ENCODE results near the gene LDLRAD4.

Gene LDLRAD4

DNA sequence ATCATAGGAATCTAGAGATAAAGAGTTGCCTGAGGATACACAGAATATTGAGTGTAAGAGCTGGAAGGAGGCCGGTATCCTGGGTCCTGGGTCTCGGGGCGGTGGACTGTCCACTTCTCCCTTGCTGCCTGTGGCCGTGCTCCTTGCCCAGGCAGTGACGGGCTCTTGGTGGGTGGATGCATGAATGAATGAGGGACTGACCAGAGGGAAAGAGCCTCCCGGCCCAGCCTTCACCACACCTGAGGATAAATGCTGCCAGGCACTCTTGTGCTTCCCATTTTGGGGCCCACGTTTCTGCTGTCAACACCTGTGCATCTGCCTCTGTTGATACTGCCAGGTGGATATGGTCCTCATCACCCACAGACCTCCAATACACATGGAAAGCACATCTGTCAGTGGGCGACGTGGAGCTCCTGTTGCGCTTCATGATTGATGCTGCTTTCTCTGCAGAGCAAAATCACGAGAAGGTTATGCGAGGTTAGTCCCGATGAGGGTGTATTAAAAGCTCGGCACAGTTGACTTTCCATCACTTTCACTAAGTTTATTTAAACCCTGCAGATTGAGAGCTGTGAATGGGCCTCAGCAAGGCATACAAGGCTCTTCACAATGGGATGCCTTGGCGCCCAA lies 211.4 kb downstream of the LDLRAD4 start:
- TF ChIP-seq REST (IDR thresholded peaks at IDR 0.05; ENCODE audit: low read depth): no peak

DNA sequence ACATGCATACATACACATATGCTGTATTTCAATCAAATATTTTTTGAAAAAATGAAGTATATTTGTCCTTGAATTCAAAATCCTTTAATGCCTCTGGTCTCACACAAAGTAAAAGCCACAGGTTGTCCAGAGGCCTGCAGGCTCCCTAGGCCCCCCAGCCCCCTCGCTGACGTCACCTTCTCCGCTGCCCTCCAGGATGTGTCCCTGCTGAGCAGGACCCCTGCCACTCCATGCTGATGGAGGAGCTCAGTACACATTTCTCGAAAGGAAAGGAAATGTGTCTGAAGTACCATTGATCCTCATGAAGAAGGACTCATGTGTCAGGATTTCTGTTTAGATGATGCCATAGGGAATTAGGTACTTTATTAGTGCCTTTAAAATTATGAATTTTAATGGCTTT lies 212.1 kb downstream of the LDLRAD4 start:
- no peak for TF ChIP-seq FOXM1 (IDR thresholded peaks at IDR 0.05; ENCODE audit: borderline replicate concordance, low read depth)
- TF ChIP-seq TCF12 (IDR thresholded peaks at IDR 0.05; ENCODE audit: low read depth): no peak
- no peak for TF ChIP-seq RAD21 (IDR thresholded peaks at IDR 0.05; ENCODE audit: low read depth)
- TF ChIP-seq CREB1 (IDR thresholded peaks at IDR 0.05; ENCODE audit: low read depth): no peak
- TF ChIP-seq, protein P1, sequence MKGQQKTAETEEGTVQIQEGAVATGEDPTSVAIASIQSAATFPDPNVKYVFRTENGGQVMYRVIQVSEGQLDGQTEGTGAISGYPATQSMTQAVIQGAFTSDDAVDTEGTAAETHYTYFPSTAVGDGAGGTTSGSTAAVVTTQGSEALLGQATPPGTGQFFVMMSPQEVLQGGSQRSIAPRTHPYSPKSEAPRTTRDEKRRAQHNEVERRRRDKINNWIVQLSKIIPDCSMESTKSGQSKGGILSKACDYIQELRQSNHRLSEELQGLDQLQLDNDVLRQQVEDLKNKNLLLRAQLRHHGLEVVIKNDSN (IDR thresholded peaks at IDR 0.05): no peak

- TF ChIP-seq, protein P1 (IDR thresholded peaks at IDR 0.05): no peak
- TF ChIP-seq TAF1 (IDR thresholded peaks at IDR 0.05; ENCODE audit: low read depth): no peak
Observed at GRCh38 chr18:13431886-13432285, 213.3 kb downstream of the LDLRAD4 start.

- no peak for TF ChIP-seq EP300 (IDR thresholded peaks at IDR 0.05; ENCODE audit: borderline replicate concordance)
- no peak for TF ChIP-seq CREB1 (IDR thresholded peaks at IDR 0.05; ENCODE audit: low read depth)
- TF ChIP-seq RAD21 (IDR thresholded peaks at IDR 0.05; ENCODE audit: low read depth): no peak
- no peak for TF ChIP-seq YY1 (IDR thresholded peaks at IDR 0.05; ENCODE audit: low read depth)
- TF ChIP-seq CEBPB (IDR thresholded peaks at IDR 0.05): no peak
- no peak for TF ChIP-seq NFIC (IDR thresholded peaks at IDR 0.05)
- TF ChIP-seq TAF1 (IDR thresholded peaks at IDR 0.05; ENCODE audit: low read depth): no peak
- TF ChIP-seq, protein P1 (IDR thresholded peaks at IDR 0.05): no peak
- TF ChIP-seq TEAD4 (IDR thresholded peaks at IDR 0.05): no peak
- TF ChIP-seq REST (IDR thresholded peaks at IDR 0.05; ENCODE audit: low read depth): no peak
- no peak for TF ChIP-seq EGR1 (IDR thresholded peaks at IDR 0.05)
- TF ChIP-seq ZBTB7A (IDR thresholded peaks at IDR 0.05; ENCODE audit: low read depth): no peak
- no peak for TF ChIP-seq TCF12 (IDR thresholded peaks at IDR 0.05; ENCODE audit: low read depth)
Observed at GRCh38 chr18:13433125-13433524, 214.6 kb downstream of the LDLRAD4 start.

DNA sequence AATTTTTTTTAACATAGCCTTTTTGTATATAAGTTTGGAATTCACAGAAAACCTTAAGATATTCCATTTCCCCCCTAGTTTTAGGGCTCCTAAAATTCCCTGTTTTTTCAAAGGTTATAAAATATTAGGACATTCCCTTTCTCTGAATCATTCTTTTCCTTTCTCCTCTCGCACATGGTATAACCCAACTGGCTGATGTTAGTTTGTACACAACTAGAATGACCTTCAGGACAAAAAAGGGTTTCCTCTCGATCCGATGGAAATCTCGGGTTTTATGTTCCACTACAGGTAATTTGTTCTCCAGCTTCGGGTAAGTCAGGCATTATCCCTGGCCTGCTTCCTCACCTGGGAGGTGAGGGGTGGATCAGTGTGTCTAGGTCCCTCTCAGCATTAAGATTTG lies 215.1 kb downstream of the LDLRAD4 start:
- TF ChIP-seq TEAD4 (IDR thresholded peaks at IDR 0.05): no peak
- TF ChIP-seq TCF12 (IDR thresholded peaks at IDR 0.05; ENCODE audit: low read depth): no peak
- TF ChIP-seq CEBPB (IDR thresholded peaks at IDR 0.05): no peak
- TF ChIP-seq EGR1 (IDR thresholded peaks at IDR 0.05): no peak
- TF ChIP-seq, protein P1 (IDR thresholded peaks at IDR 0.05): no peak
- no peak for TF ChIP-seq RAD21 (IDR thresholded peaks at IDR 0.05; ENCODE audit: low read depth)
- no peak for TF ChIP-seq CREB1 (IDR thresholded peaks at IDR 0.05; ENCODE audit: low read depth)
- no peak for TF ChIP-seq ZBTB7A (IDR thresholded peaks at IDR 0.05; ENCODE audit: low read depth)

GRCh38 chr18:13434854-13435253 lies 216.3 kb downstream of the LDLRAD4 start:
- no peak for TF ChIP-seq TCF12 (IDR thresholded peaks at IDR 0.05; ENCODE audit: low read depth)
- no peak for TF ChIP-seq YY1 (IDR thresholded peaks at IDR 0.05; ENCODE audit: low read depth)
- TF ChIP-seq CREB1 (IDR thresholded peaks at IDR 0.05; ENCODE audit: low read depth): no peak
- no peak for TF ChIP-seq FOXM1 (IDR thresholded peaks at IDR 0.05; ENCODE audit: borderline replicate concordance, low read depth)
- no peak for TF ChIP-seq NFIC (IDR thresholded peaks at IDR 0.05)
- TF ChIP-seq REST (IDR thresholded peaks at IDR 0.05; ENCODE audit: low read depth): no peak
- TF ChIP-seq MAX (IDR thresholded peaks at IDR 0.05): no peak
- TF ChIP-seq CEBPB (IDR thresholded peaks at IDR 0.05): no peak
- no peak for TF ChIP-seq EP300 (IDR thresholded peaks at IDR 0.05; ENCODE audit: borderline replicate concordance)
- TF ChIP-seq ZBTB7A (IDR thresholded peaks at IDR 0.05; ENCODE audit: low read depth): no peak
- TF ChIP-seq TEAD4 (IDR thresholded peaks at IDR 0.05): no peak
- TF ChIP-seq TAF1 (IDR thresholded peaks at IDR 0.05; ENCODE audit: low read depth): no peak
- no peak for TF ChIP-seq EGR1 (IDR thresholded peaks at IDR 0.05)
- TF ChIP-seq, protein P1 (IDR thresholded peaks at IDR 0.05): no peak
- no peak for TF ChIP-seq RAD21 (IDR thresholded peaks at IDR 0.05; ENCODE audit: low read depth)
